BLaER1 (cell line): ENCODE results near the gene CIC.

Experiments
- H3K27ac ChIP-seq: shearing (Covaris generic); formaldehyde crosslinking; 2 replicates; pipeline ENCODE4 v1.8.1; 2022
- H3K27me3 ChIP-seq: shearing (Covaris generic); formaldehyde crosslinking; 2 replicates; pipeline ENCODE4 v1.8.1; 2022
- H3K36me3 ChIP-seq: shearing (Covaris generic); formaldehyde crosslinking; 2 replicates; pipeline ENCODE4 v1.8.1; 2022
- H3K4me1 ChIP-seq: shearing (Covaris generic); formaldehyde crosslinking; 2 replicates; pipeline ENCODE4 v1.8.1; 2022
- H3K4me2 ChIP-seq: shearing (Covaris generic); formaldehyde crosslinking; 2 replicates; pipeline ENCODE4 v1.8.1; 2022
- H3K4me3 ChIP-seq: shearing (Covaris generic); formaldehyde crosslinking; 2 replicates; pipeline ENCODE4 v1.8.1; 2022
- H3K9ac ChIP-seq: shearing (Covaris generic); formaldehyde crosslinking; 2 replicates; pipeline ENCODE4 v1.8.1; 2022
- H3K9me3 ChIP-seq: shearing (Covaris generic); formaldehyde crosslinking; 2 replicates; pipeline ENCODE4 v1.8.1; 2022
- H4K20me1 ChIP-seq: shearing (Covaris generic); formaldehyde crosslinking; 2 replicates; pipeline ENCODE4 v1.8.1; 2022
- Cebpa-rat ChIP-seq: shearing (Covaris generic); IDR thresholded peaks from 2 replicates; pipeline ENCODE4 v1.8.1; 2022

The CIC gene

DNA sequence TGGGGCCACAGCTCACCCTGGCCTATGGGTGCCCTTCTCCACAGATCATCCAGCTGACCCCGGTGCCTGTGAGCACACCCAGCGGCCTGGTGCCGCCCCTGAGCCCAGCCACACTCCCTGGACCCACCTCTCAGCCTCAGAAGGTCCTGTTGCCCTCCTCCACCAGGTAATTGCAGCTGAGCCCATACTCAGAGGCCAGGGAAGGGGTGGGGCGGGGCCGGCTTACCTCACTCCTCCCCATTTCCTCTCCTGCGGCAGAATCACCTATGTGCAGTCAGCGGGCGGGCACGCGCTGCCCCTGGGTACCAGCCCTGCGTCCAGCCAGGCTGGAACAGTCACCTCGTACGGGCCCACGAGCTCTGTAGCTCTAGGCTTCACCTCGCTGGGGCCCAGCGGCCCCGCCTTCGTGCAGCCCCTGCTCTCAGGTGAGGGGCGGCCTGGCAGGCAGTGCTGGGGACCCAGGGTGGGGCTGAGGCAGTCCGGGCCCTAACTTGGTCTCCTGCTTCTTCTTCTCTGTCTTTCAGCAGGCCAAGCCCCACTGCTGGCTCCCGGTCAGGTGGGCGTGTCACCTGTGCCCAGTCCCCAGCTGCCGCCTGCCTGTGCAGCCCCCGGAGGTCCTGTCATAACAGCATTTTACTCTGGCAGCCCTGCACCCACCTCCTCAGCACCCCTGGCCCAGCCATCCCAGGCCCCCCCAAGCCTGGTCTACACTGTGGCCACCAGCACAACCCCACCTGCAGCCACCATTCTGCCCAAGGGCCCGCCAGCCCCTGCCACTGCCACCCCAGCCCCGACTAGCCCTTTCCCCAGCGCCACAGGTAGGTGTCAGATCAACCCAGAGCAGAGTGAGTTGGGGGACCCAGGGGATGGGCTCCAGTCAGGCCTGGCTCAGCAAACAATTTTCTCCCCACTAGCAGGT is 23.2 kb downstream of the CIC start:
- no peak for TF ChIP-seq Cebpa-rat
- Histone ChIP-seq H3K9ac (0 out of 2 replicates have a peak overlapping the region, but pooled peaks have one; percentile 8), H3K4me3 (no peak overlapping the region), H3K9me3 (no peaks in the 10 kb centered on the region), H4K20me1 (peaks cover 92% of the 10 kb centered on the region), H3K27ac (peak overlapping the region; percentile 13; the same call in 1 of the 2 replicates), H3K27me3 (no peaks in the 10 kb centered on the region), H3K4me1 (peaks cover 48% of the 10 kb centered on the region), H3K4me2 (no peak overlapping the region), H3K36me3 (peaks cover 97% of the 10 kb centered on the region)

DNA sequence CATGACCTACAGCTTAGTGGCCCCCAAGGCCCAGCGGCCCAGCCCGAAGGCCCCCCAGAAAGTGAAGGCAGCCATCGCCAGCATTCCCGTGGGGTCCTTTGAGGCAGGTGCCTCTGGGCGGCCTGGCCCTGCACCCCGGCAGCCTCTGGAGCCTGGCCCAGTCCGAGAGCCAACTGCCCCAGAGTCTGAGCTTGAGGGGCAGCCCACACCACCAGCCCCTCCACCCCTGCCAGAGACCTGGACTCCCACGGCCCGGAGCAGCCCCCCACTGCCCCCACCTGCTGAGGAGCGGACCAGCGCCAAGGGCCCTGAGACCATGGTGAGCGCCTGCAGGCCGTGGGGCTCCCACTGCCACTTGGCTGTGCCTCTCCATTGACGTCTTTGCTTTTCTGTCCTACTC is 23.9 kb downstream of the CIC start:
- Histone ChIP-seq H3K4me3 (no peak overlapping the region), H3K9me3 (no peaks in the 10 kb centered on the region), H3K36me3 (peaks cover 93% of the 10 kb centered on the region), H3K27ac (no peak overlapping the region), H4K20me1 (peaks cover 85% of the 10 kb centered on the region), H3K4me1 (peaks cover 41% of the 10 kb centered on the region), H3K9ac (no peak overlapping the region), H3K4me2 (no peak overlapping the region), H3K27me3 (no peaks in the 10 kb centered on the region)
- TF ChIP-seq Cebpa-rat: no peak

DNA sequence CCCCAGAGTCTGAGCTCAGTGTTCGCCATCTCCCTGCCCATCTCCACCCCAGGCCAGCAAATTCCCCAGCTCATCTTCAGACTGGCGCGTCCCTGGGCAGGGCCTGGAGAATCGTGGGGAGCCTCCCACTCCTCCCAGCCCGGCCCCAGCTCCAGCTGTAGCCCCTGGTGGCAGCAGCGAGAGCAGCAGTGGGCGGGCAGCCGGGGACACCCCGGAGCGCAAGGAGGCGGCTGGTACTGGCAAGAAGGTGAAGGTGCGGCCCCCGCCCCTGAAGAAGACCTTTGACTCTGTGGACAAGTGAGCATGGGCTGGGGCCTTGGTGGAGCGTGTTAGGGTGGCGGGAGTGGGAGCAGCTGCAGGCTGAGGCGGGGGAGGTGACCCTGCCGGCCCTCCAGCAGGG is 24.5 kb downstream of the CIC start:
- no peak overlapping the region for H3K9ac ChIP-seq
- H4K20me1 ChIP-seq: peaks cover 79% of the 10 kb centered on the region
- peaks cover 36% of the 10 kb centered on the region for H3K4me1 ChIP-seq
- no peak overlapping the region for H3K27ac ChIP-seq
- no peak overlapping the region for H3K4me2 ChIP-seq
- no peaks in the 10 kb centered on the region for H3K9me3 ChIP-seq
- no peak overlapping the region for H3K4me3 ChIP-seq
- H3K36me3 ChIP-seq: peaks cover 90% of the 10 kb centered on the region
- no peak for TF ChIP-seq Cebpa-rat
- H3K27me3 ChIP-seq: no peaks in the 10 kb centered on the region

DNA sequence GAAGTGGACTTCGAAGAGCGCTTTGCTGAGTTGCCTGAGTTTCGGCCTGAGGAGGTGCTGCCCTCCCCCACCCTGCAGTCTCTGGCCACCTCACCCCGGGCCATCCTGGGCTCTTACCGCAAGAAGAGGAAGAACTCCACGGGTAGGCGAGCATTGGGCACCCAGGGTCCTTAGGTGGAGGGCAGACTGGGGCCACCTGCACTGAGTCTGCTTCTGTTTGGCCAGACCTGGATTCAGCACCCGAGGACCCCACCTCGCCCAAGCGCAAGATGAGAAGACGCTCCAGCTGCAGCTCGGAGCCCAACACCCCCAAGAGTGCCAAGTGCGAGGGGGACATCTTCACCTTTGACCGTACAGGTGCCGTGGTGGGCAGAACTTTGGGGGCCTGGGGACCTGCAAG is 24.9 kb downstream of the CIC start:
- Histone ChIP-seq H4K20me1 (peaks cover 75% of the 10 kb centered on the region), H3K9ac (no peak overlapping the region), H3K27me3 (no peaks in the 10 kb centered on the region), H3K27ac (no peak overlapping the region), H3K4me2 (no peak overlapping the region), H3K36me3 (peaks cover 86% of the 10 kb centered on the region), H3K4me1 (peaks cover 31% of the 10 kb centered on the region), H3K9me3 (no peaks in the 10 kb centered on the region), H3K4me3 (no peak overlapping the region)
- TF ChIP-seq Cebpa-rat: no peak

DNA sequence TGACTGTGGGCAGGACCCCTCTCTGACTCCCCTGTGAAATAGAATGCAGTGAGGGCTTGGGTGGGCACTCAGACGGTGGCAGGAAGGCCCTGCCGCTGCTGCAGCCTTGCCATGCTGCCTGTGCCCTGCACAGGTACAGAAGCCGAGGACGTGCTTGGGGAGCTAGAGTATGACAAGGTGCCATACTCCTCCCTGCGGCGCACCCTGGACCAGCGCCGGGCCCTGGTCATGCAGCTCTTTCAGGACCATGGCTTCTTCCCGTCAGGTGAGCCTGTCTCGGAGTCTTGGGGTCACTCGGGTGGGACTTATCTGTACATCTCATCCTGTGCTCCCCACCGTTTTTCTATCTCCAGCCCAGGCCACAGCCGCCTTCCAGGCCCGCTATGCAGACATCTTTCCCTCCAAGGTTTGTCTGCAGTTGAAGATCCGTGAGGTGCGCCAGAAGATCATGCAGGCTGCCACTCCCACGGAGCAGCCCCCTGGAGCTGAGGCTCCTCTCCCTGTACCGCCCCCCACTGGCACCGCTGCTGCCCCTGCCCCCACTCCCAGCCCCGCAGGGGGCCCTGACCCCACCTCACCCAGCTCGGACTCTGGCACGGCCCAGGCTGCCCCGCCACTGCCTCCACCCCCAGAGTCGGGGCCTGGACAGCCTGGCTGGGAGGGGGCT is 25.6 kb downstream of the CIC start:
- H3K36me3 ChIP-seq: peaks cover 83% of the 10 kb centered on the region
- TF ChIP-seq Cebpa-rat: no peak
- H3K4me3 ChIP-seq: no peak overlapping the region
- no peaks in the 10 kb centered on the region for H3K27me3 ChIP-seq
- no peak overlapping the region for H3K9ac ChIP-seq
- H3K9me3 ChIP-seq: no peaks in the 10 kb centered on the region
- peaks cover 30% of the 10 kb centered on the region for H3K4me1 ChIP-seq
- no peak overlapping the region for H3K4me2 ChIP-seq
- peaks cover 69% of the 10 kb centered on the region for H4K20me1 ChIP-seq
- H3K27ac ChIP-seq: no peak overlapping the region

DNA sequence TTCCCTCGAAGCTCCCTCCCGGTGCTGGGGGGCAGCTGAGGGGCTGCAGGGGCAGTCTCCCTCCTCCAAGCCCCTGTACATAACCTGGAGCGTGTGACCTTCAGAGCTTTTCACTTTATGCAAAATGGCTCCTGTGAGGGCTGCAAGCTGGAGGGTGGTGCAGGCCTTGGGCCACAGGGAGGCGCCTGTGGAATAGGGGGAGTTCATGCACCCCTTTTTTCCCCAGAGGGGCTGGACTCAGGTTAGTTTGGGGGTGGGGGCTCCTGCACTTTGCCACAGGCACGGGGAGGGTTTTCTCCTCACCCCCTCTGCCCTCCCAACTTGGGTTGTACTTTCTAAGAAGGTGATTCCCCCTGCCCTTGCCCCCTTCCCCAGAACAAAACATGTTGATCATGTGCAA is 26.3 kb downstream of the CIC start:
- H3K4me1 ChIP-seq: peaks cover 28% of the 10 kb centered on the region
- no peaks in the 10 kb centered on the region for H3K9me3 ChIP-seq
- H3K27ac ChIP-seq: no peak overlapping the region
- no peaks in the 10 kb centered on the region for H3K27me3 ChIP-seq
- peaks cover 82% of the 10 kb centered on the region for H3K36me3 ChIP-seq
- H3K4me3 ChIP-seq: no peak overlapping the region
- H3K9ac ChIP-seq: no peak overlapping the region
- no peak for TF ChIP-seq Cebpa-rat
- peaks cover 61% of the 10 kb centered on the region for H4K20me1 ChIP-seq
- H3K4me2 ChIP-seq: no peak overlapping the region

DNA sequence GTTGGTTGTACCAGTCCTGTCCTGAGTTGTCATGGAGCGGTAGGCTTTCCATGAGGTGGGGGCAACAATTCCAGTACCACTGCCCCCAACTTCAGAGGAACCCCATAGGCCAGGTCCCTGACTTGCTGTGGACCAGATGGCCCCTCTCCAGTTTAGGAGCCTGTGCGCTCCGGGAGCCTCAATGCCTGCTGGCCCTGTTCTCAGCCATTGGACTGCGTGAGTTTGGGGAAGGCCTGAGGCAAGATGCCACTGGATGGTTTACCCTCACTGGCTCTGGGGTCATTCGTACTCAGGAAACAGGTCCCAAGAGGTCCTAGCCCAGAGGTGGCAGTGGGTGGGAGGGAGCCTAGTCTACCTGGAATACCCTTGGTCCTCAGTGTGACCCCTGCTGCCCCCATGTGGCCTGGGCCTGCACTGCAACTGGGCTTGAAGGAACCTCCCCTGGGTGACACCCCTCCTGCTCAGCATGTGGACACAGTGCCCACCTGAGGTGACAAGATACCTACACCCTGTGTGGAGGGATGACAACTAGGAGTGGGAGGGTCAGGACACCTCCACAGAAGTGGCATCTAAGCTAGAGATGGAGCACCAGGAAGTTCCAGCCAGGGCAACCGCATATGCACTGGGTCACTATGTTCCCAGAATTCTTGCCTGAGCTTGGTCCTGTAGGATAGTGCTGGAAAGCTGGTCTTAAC is 26.9 kb downstream of the CIC start:
- Histone ChIP-seq H4K20me1 (peaks cover 55% of the 10 kb centered on the region), H3K9ac (no peak overlapping the region), H3K36me3 (peaks cover 76% of the 10 kb centered on the region), H3K27me3 (no peaks in the 10 kb centered on the region), H3K4me2 (no peak overlapping the region), H3K27ac (no peak overlapping the region), H3K4me3 (no peak overlapping the region), H3K9me3 (no peaks in the 10 kb centered on the region), H3K4me1 (peaks cover 28% of the 10 kb centered on the region)
- TF ChIP-seq Cebpa-rat: no peak

DNA sequence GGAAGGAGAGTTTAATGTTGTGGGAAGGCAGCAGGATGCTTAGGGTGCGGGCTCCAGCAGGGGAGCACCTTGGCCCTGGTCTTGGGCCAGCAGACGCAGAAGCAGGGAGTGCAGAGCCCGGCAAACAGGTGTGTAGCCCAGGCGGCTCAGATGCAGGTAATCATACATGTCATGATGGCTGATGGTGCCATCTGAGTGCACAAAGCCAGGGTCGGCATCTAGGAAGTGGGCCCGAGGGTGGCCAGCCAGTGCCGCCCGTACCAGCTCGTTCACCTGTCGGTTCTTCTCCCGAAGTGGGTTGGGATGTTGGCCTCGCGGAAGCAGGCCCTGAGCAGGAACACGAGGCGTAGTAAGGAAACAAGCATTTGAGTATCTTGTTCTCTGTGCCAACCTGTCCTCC is 28.0 kb downstream of the CIC start:
- H3K9me3 ChIP-seq: no peaks in the 10 kb centered on the region
- no peak overlapping the region for H3K4me2 ChIP-seq
- TF ChIP-seq Cebpa-rat: no peak
- H3K27ac ChIP-seq: no peak overlapping the region
- no peak overlapping the region for H3K9ac ChIP-seq
- peaks cover 26% of the 10 kb centered on the region for H3K4me1 ChIP-seq
- peaks cover 65% of the 10 kb centered on the region for H3K36me3 ChIP-seq
- no peak overlapping the region for H3K4me3 ChIP-seq
- H4K20me1 ChIP-seq: peaks cover 44% of the 10 kb centered on the region
- H3K27me3 ChIP-seq: no peaks in the 10 kb centered on the region

DNA sequence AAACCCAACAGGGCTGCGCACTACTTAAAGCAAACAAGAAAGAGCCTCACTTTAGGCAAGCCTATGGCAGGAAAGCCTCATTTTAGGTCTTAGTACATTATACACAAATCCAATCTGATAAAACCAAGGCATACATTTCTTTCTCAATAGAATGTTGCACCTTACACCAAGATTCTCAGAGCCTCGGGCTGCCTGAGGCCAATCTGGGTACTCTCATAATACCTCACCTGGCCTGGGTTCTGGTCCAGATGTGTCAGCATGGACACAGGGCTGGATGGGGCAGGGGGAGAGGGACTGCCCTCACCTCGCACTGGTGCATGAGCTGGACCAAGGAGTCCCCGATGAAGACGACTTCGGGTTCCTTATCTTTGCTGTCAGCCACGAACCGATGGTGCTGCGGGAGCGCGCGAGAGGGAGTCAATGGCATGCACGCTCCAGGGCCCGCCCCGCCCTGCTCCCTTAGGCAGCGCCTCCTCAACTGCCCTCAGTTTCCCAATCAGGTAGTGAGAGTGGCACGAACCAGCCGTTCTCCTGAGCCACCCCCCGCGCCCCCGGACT is 32.7 kb downstream of the CIC start, which contains the start of gene PRR19:
TSS of gene PRR19 (plus strand) at position 487 of the 558 bp plus-strand sequence. CDS start 7,453 bp downstream, outside the sequence.
- H3K4me1 ChIP-seq: peaks cover 41% of the 10 kb centered on the region
- H3K4me2 ChIP-seq: peak within 1 kb of the TSS; percentile 94
- no peaks in the 10 kb centered on the region; the same call in 1 of the 2 replicates for H3K9me3 ChIP-seq
- no peak for TF ChIP-seq Cebpa-rat
- peak within 1 kb of the TSS; percentile 89 for H3K27ac ChIP-seq
- no peaks in the 10 kb centered on the region for H3K27me3 ChIP-seq
- peaks cover 3% of the 10 kb centered on the region for H4K20me1 ChIP-seq
- peak within 1 kb of the TSS; percentile 81 for H3K4me3 ChIP-seq
- H3K9ac ChIP-seq: peak within 1 kb of the TSS; percentile 85
- peaks cover 20% of the 10 kb centered on the region for H3K36me3 ChIP-seq
